Smooth muscle cell (in vitro differentiated cells): ENCODE measurements around the gene ATXN7L1. TPM values are rescaled to one million over a fixed set of nuclear protein-coding genes. Genes with fewer than 3 reads are reported as not detected.

ENCODE experiments used
- DNase-seq: peaks from one replicate; lab custom pipeline; 2025; ENCODE audit not compliant: unreplicated experiment; lab: John Stamatoyannopoulos, UW
- H2AFZ ChIP-seq: fragments of 200-600 bp; sonication (generic); 2 replicates; pipeline ENCODE4 v1.6.0; 2016; ENCODE audit warnings: antibody characterized with exemption, low read depth, mild to moderate bottlenecking
- H3F3A ChIP-seq: fragments of 200-600 bp; sonication (generic); 2 replicates; pipeline ENCODE4 v1.6.0; 2017; ENCODE audit warnings: antibody characterized with exemption, low read depth
- H3K27ac ChIP-seq: fragments of 200-600 bp; sonication (generic); 2 replicates; pipeline ENCODE4 v1.5.1; 2016; ENCODE audit warnings: low read depth, mild to moderate bottlenecking
- H3K27me3 ChIP-seq: fragments of 200-600 bp; sonication (generic); 2 replicates; pipeline ENCODE4 v1.6.1; 2016; ENCODE audit warnings: low read depth, mild to moderate bottlenecking
- H3K36me3 ChIP-seq: fragments of 200-600 bp; sonication (generic); 2 replicates; pipeline ENCODE4 v1.5.1; 2016; ENCODE audit warnings: low read depth
- H3K4me1 ChIP-seq: fragments of 200-600 bp; sonication (generic); 2 replicates; pipeline ENCODE4 v1.5.1; 2016; ENCODE audit warnings: low read depth
- H3K4me2 ChIP-seq: fragments of 200-600 bp; sonication (generic); 2 replicates; pipeline ENCODE4 v1.6.0; 2016; ENCODE audit warnings: mild to moderate bottlenecking
- H3K4me3 ChIP-seq: fragments of 200-600 bp; sonication (generic); 2 replicates; pipeline ENCODE4 v1.5.1; 2016; ENCODE audit warnings: mild to moderate bottlenecking
- H3K79me2 ChIP-seq: fragments of 200-600 bp; sonication (generic); 2 replicates; pipeline ENCODE4 v1.6.0; 2016; ENCODE audit warnings: low read depth, mild to moderate bottlenecking
- H3K9ac ChIP-seq: fragments of 200-600 bp; sonication (generic); 2 replicates; pipeline ENCODE4 v1.6.0; 2016; ENCODE audit warnings: low read depth
- H3K9me3 ChIP-seq: fragments of 200-600 bp; sonication (generic); replicated peaks from 2 replicates; pipeline ENCODE4 v1.5.1; 2016; ENCODE audit warnings: low read depth
- H4K20me1 ChIP-seq: fragments of 200-600 bp; sonication (generic); 2 replicates; pipeline ENCODE4 v1.6.0; 2016; ENCODE audit warnings: low read depth
- WGBS: methylation state at CpG from one replicate; pipeline ENCODE4 v1.1.7; 2016; ENCODE audit warnings: low lambda C conversion rate; 5-methylcytosine and 5-hydroxymethylcytosine counted together
- polyA plus RNA-seq: library from polyadenylated mRNA; unstranded; fragments of >200 nt; fragmentation: Nextera tagmentation; extraction: Ambion mirVana; gene quantifications from 2 replicates; pipeline ENCODE4 v1.2.1, GENCODE V29; 2016
- total RNA-seq: library from RNA; depleted of rRNA; stranded (reverse); fragments of >200 nt; gene quantifications from 2 replicates; pipeline ENCODE4 v1.2.3, GENCODE V29; 2014
- TF ChIP-seq, protein P1 (sequence below): fragments of 200-600 bp; sonication (generic); IDR thresholded peaks from 2 replicates; pipeline ENCODE4 v1.5.1; 2017; ENCODE audit warnings: borderline replicate concordance, mild to moderate bottlenecking, antibody characterized with exemption; ENCODE audit not compliant: insufficient read depth, poor library complexity, severe bottlenecking

The ATXN7L1 gene
- total and polyA plus RNA-seq, 2 experiments from 2014 or later = 3.3 to 4.4 TPM

DNA sequence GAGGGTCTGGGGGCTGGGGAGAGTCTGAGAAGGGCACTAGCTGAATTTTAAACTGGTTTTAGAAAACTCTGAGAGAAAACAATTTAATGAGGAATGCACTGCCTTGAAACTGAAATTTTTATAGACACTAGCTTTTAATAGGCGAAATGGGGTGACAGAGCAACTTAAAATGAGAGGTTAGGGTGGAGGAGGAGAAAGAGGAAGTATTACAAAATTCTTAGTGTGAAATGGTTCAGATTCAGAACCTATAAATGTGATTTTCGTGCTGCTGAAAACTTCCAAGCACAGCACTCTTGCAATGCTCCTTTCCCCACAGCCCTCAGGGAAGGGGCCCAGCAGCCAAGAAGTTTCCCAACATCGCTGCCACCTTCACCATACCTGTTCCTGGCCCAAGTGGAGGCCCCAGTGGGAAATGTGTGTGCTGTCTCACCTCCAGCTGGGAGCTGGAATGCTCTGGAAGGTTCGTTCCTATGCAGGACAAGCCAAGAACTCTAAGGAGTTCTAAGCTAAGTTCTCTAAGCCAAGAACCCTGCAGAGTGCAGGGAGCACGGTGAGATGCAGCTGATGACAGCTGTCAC lies 60.0 kb downstream of the ATXN7L1 start:
- Histone ChIP-seq H3K4me3 (no peak overlapping the region), H3K79me2 (no peaks in the 10 kb centered on the region), H3K9ac (no peak overlapping the region), H3K4me1 (no peaks in the 10 kb centered on the region), H3K27ac (no peak overlapping the region), H3K36me3 (no peaks in the 10 kb centered on the region), H3F3A (no peaks in the 10 kb centered on the region), H3K9me3 (no peaks in the 10 kb centered on the region), H4K20me1 (no peaks in the 10 kb centered on the region), H3K27me3 (no peaks in the 10 kb centered on the region), H2AFZ (no peak overlapping the region), H3K4me2 (no peak overlapping the region)
- WGBS = 78% methylated on average over 5 of the region's 5 CpGs
- TF ChIP-seq, protein P1, sequence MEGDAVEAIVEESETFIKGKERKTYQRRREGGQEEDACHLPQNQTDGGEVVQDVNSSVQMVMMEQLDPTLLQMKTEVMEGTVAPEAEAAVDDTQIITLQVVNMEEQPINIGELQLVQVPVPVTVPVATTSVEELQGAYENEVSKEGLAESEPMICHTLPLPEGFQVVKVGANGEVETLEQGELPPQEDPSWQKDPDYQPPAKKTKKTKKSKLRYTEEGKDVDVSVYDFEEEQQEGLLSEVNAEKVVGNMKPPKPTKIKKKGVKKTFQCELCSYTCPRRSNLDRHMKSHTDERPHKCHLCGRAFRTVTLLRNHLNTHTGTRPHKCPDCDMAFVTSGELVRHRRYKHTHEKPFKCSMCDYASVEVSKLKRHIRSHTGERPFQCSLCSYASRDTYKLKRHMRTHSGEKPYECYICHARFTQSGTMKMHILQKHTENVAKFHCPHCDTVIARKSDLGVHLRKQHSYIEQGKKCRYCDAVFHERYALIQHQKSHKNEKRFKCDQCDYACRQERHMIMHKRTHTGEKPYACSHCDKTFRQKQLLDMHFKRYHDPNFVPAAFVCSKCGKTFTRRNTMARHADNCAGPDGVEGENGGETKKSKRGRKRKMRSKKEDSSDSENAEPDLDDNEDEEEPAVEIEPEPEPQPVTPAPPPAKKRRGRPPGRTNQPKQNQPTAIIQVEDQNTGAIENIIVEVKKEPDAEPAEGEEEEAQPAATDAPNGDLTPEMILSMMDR = no peak
- DNase-seq = no peak

DNA sequence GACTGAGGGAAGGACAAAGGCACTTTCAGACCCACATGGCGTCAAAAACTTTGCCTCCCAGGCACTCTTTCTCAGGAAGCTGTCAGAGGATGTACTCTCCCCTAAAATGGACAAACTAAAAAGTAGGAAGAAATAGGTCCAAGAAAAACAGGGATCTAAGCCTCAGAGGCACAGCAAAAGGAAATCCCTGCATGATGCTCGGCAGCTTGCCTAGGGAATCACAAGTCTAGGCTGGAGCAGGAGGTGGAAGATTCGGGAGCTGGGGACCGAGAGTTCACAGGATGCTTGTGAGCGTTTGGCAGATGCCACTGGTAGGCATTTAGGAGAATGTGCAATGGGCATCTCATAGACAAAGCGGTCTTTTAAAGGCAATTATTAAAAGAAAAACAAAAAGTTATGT lies 60.8 kb downstream of the ATXN7L1 start:
- Histone ChIP-seq H3F3A (no peaks in the 10 kb centered on the region), H3K79me2 (no peaks in the 10 kb centered on the region), H3K4me2 (no peak overlapping the region), H3K4me1 (no peaks in the 10 kb centered on the region), H3K9me3 (no peaks in the 10 kb centered on the region), H2AFZ (no peak overlapping the region), H4K20me1 (no peaks in the 10 kb centered on the region), H3K27me3 (no peaks in the 10 kb centered on the region), H3K9ac (no peak overlapping the region), H3K36me3 (no peaks in the 10 kb centered on the region), H3K4me3 (no peak overlapping the region), H3K27ac (no peak overlapping the region)
- WGBS = 92% methylated on average over 6 of the region's 6 CpGs
- DNase-seq = no peak
- TF ChIP-seq, protein P1 = no peak

DNA sequence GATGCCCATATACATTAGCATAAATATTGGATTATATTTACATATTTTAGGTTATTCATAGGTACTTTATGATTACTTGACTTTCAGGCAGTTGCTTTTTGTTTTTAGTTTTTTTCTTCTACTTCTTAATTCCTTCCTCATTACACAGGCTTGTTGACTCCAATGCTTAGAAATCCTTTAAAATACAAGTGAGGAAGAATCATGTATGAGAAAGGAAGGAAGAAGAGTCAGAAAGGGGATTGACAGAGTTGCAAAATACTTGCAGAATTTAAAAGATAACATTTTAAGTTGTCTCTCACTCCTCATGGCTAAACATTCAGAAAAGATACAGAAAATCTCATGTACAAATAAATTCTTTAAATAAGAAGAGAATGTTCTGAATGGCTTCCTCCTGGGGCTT lies 61.9 kb downstream of the ATXN7L1 start:
- Histone ChIP-seq H3K4me1 (no peaks in the 10 kb centered on the region), H3K4me2 (no peak overlapping the region), H2AFZ (no peak overlapping the region), H4K20me1 (no peaks in the 10 kb centered on the region), H3K9me3 (no peaks in the 10 kb centered on the region), H3K27ac (no peak overlapping the region), H3K9ac (no peak overlapping the region), H3K4me3 (no peak overlapping the region), H3K79me2 (no peaks in the 10 kb centered on the region), H3F3A (no peaks in the 10 kb centered on the region), H3K36me3 (no peaks in the 10 kb centered on the region), H3K27me3 (no peaks in the 10 kb centered on the region)
- TF ChIP-seq, protein P1 = no peak
- no peak for DNase-seq

DNA sequence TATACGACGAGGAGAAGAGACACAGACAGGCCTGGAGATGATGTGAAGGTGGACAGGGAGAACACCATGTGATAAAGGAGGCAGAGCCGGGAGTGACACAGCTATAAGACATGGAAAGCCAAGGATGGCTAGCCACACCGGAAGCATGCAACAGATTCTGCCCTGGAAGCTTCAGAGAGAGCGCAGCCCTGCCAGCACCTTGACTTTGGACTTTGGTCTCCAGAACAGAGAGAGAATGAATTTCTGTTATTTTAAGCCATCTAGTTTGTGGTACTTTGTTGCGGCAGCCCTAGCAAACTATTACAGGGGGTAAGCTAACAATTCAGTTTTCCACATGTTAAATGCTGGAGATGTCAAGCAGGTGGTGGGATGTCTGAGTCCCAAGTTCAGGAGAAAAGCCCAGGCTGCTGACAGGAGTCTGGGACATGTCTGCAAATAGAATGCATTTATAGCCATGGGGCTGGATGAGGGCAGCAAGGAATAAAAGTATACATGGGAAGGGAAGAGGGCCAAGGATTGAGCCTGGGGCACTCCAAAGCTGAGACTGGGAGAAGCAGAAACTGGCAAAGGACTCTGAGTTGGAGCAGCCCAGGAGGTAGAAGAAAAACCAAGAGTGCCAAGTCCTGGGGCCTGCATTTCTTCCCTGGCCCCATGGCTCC lies 65.1 kb downstream of the ATXN7L1 start:
- Histone ChIP-seq H2AFZ (no peak overlapping the region), H3K9me3 (no peaks in the 10 kb centered on the region), H3K36me3 (no peaks in the 10 kb centered on the region), H3K4me2 (no peak overlapping the region), H3F3A (no peaks in the 10 kb centered on the region), H3K9ac (no peak overlapping the region), H3K79me2 (no peaks in the 10 kb centered on the region), H3K4me3 (no peak overlapping the region), H4K20me1 (peaks cover 6% of the 10 kb centered on the region), H3K4me1 (no peaks in the 10 kb centered on the region), H3K27me3 (no peaks in the 10 kb centered on the region), H3K27ac (no peak overlapping the region)
- DNase-seq = no peak
- TF ChIP-seq, protein P1 = no peak
- 94% methylated on average over 6 of the region's 6 CpGs for WGBS
